SK-N-SH (cell line): ENCODE data around the gene TIMM10. TPM values are rescaled to one million over a fixed set of nuclear protein-coding genes. Genes with fewer than 3 reads are reported as not detected.

Source experiments
- CTCF ChIA-PET: fragments of 300-600, 350-600 bp; formaldehyde crosslinking; extraction: SDS; loops from one replicate; lab custom pipeline; 2021; lab: Yijun Ruan, JAX
- POLR2A ChIA-PET: fragments of 350-600 bp; sonication (Branson Sonifier 250); formaldehyde crosslinking; extraction: SDS; loops from one replicate; lab custom pipeline; 2020; ENCODE audit warnings: antibody characterized with exemption, inconsistent platforms; lab: Yijun Ruan, JAX
- DNase-seq: peaks from one replicate; pipeline ENCODE4 v3.0.0; 2012
- H2AFZ ChIP-seq: fragments of 200-600 bp; sonication (generic); 2 replicates; pipeline ENCODE4 v1.8.1; 2016; ENCODE audit warnings: antibody characterized with exemption, mild to moderate bottlenecking, low read depth
- H3F3A ChIP-seq: fragments of 200-600 bp; sonication (generic); replicated peaks from 2 replicates; pipeline ENCODE3; 2016; ENCODE audit warnings: antibody characterized with exemption, mild to moderate bottlenecking; ENCODE audit not compliant: insufficient read depth
- H3K27ac ChIP-seq, 2 experiments: fragments of 200-500 bp in 1 of 2; fragments of 200-600 bp in 1 of 2; sonication (Bioruptor generic) in 1 of 2; sonication (generic), shearing (Covaris generic) in 1 of 2; 2 replicates each; pipeline versions ENCODE4 v1.5.1 to v1.6.1; 2014 to 2016; ENCODE audit warnings: low read depth in 2 of 2, inconsistent platforms in 1 of 2, low read length in 1 of 2, mild to moderate bottlenecking in 1 of 2, mixed read lengths in 1 of 2
- H3K27me3 ChIP-seq: fragments of 200-600 bp; sonication (generic), shearing (Covaris generic); 2 replicates; pipeline ENCODE4 v1.6.1; 2016; ENCODE audit warnings: mixed run types; ENCODE audit not compliant: insufficient read depth
- H3K36me3 ChIP-seq, 2 experiments: fragments of 200-500 bp in 1 of 2; fragments of 200-600 bp in 1 of 2; sonication (Bioruptor generic) in 1 of 2; sonication (generic) in 1 of 2; replicated peaks in 1 of 2; 2 replicates each; pipeline versions ENCODE3 to v1.5.1; 2014 to 2016; ENCODE audit warnings: low read length in 1 of 2, mild to moderate bottlenecking in 1 of 2; ENCODE audit not compliant: insufficient read depth in 2 of 2, control insufficient read depth in 1 of 2
- H3K4me1 ChIP-seq, 2 experiments: fragments of 200-500 bp in 1 of 2; fragments of 200-600 bp in 1 of 2; sonication (Bioruptor generic) in 1 of 2; sonication (generic), shearing (Covaris generic) in 1 of 2; 2 replicates each; pipeline versions ENCODE4 v1.5.1 to v1.6.1; 2014 to 2016; ENCODE audit warnings: low read depth in 1 of 2, low read length in 1 of 2, mixed run types in 1 of 2; ENCODE audit not compliant: insufficient read depth in 2 of 2, control insufficient read depth in 1 of 2
- H3K4me2 ChIP-seq: fragments of 200-600 bp; sonication (generic), shearing (Covaris generic); 2 replicates; pipeline ENCODE4 v1.6.1; 2017; ENCODE audit warnings: mixed run types
- H3K4me3 ChIP-seq, 2 experiments: fragments of 200-500 bp in 1 of 2; fragments of 200-600 bp in 1 of 2; sonication (Bioruptor generic) in 1 of 2; sonication (generic), shearing (Covaris generic) in 1 of 2; 2 replicates each; pipeline versions ENCODE4 v1.5.1 to v1.8.1; 2014 to 2016; ENCODE audit warnings: low read depth in 2 of 2, inconsistent platforms in 1 of 2, low read length in 1 of 2, mild to moderate bottlenecking in 1 of 2, mixed read lengths in 1 of 2, moderate library complexity in 1 of 2
- H3K79me2 ChIP-seq: fragments of 200-600 bp; sonication (generic); 2 replicates; pipeline ENCODE4 v1.8.1; 2017; ENCODE audit warnings: mild to moderate bottlenecking; ENCODE audit not compliant: insufficient read depth
- H3K9ac ChIP-seq: fragments of 200-600 bp; sonication (generic); 2 replicates; pipeline ENCODE4 v1.6.1; 2017; ENCODE audit warnings: mixed run types
- H3K9me2 ChIP-seq: fragments of 200-600 bp; sonication (generic); 2 replicates; pipeline ENCODE4 v1.6.1; 2017; ENCODE audit warnings: mixed run types
- H3K9me3 ChIP-seq: fragments of 200-600 bp; sonication (generic); 2 replicates; pipeline ENCODE4 v1.6.1; 2017; ENCODE audit warnings: mixed run types, mild to moderate bottlenecking, moderate library complexity
- H4K20me1 ChIP-seq: fragments of 200-600 bp; sonication (generic); 2 replicates; pipeline ENCODE4 v1.6.1; 2017; ENCODE audit warnings: mild to moderate bottlenecking, mixed run types; ENCODE audit not compliant: insufficient read depth
- FOXJ3 ChIP-seq: sonication (generic); formaldehyde crosslinking; IDR thresholded peaks from 2 replicates; pipeline ENCODE4 v1.5.1; 2020; ENCODE audit warnings: mild to moderate bottlenecking, missing genetic modification reagents
- GATA2 ChIP-seq: sonication (generic); formaldehyde crosslinking; IDR thresholded peaks from 2 replicates; pipeline ENCODE4 v1.5.0; 2020; ENCODE audit warnings: mild to moderate bottlenecking, missing genetic modification reagents
- MEF2A ChIP-seq: IDR thresholded peaks from 2 replicates; pipeline ENCODE4 v1.4.0; 2012; ENCODE audit warnings: low read depth, borderline replicate concordance
- POLR2AphosphoS5 ChIP-seq: IDR thresholded peaks from 2 replicates; pipeline ENCODE4 v1.6.1; 2012; ENCODE audit warnings: low read depth, low read length
- RFX5 ChIP-seq: IDR thresholded peaks from 2 replicates; pipeline ENCODE4 v1.6.1; 2012; ENCODE audit warnings: mild to moderate bottlenecking, improper control_type of control experiment, low read length
- TAF1 ChIP-seq: IDR thresholded peaks from 2 replicates; pipeline ENCODE4 v1.6.1; 2012; ENCODE audit warnings: low read depth, mild to moderate bottlenecking, low read length, moderate library complexity, borderline replicate concordance
- TCF12 ChIP-seq: IDR thresholded peaks from 2 replicates; pipeline ENCODE4 v1.4.0; 2012
- TEAD4 ChIP-seq: IDR thresholded peaks from 2 replicates; pipeline ENCODE4 v1.4.0; 2012; ENCODE audit warnings: mild to moderate bottlenecking, borderline replicate concordance; ENCODE audit not compliant: insufficient read depth
- WGBS: methylation state at CpG from one replicate; pipeline ENCODE4 v1.1.6; 2017; ENCODE audit warnings: low lambda C conversion rate; 5-methylcytosine and 5-hydroxymethylcytosine counted together
- polyA plus RNA-seq, 3 experiments: library from polyadenylated mRNA; depleted of rRNA; stranded (reverse); fragments of >200 nt; gene quantifications; 2 replicates each; pipeline ENCODE4 v1.2.3, GENCODE V29; 2012
- TF ChIP-seq, protein P1 (sequence below): IDR thresholded peaks from 2 replicates; pipeline ENCODE4 v1.4.0; 2012; ENCODE audit warnings: low read depth, borderline replicate concordance
- TF ChIP-seq, protein P2 (sequence below): IDR thresholded peaks from 2 replicates; pipeline ENCODE4 v1.6.1; 2012; ENCODE audit warnings: mild to moderate bottlenecking, low read depth, low read length, moderate library complexity

TIMM10 gene
- polyA plus RNA-seq, 1 of the 3 experiments (the other 2 are of a cell fraction), result 179 TPM

GRCh38 chr11:57502870-57503269 lies 27.7 kb downstream of the TIMM10 start:
- Histone ChIP-seq H3K9me2 (no peaks in the 10 kb centered on the region), H3F3A (no peaks in the 10 kb centered on the region), H2AFZ (no peak overlapping the region), H3K4me1 (peaks cover 11 to 12% of the 10 kb centered on the region in 2 experiments; a peak in 2 of 4 replicates), H3K27me3 (no peaks in the 10 kb centered on the region), H3K4me3 (no peak overlapping the region), H4K20me1 (no peaks in the 10 kb centered on the region), H3K9ac (no peak overlapping the region), H3K27ac (no peak overlapping the region), H3K9me3 (no peaks in the 10 kb centered on the region), H3K36me3 (no peaks in the 10 kb centered on the region), H3K79me2 (no peaks in the 10 kb centered on the region)
- no peak for DNase-seq
- ChIA-PET CTCF (interaction anchor here (1.3 to 27.2 kb wide), 4 partner anchors 10 to 45 kb away, joined by 3 to 517 read pairs (median 40); partner anchors contain the start of gene TIMM10), POLR2A (no interaction called here)
- TF ChIP-seq MEF2A (no peak), TCF12 (no peak)
- TF ChIP-seq, protein P1, sequence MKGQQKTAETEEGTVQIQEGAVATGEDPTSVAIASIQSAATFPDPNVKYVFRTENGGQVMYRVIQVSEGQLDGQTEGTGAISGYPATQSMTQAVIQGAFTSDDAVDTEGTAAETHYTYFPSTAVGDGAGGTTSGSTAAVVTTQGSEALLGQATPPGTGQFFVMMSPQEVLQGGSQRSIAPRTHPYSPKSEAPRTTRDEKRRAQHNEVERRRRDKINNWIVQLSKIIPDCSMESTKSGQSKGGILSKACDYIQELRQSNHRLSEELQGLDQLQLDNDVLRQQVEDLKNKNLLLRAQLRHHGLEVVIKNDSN, result no peak
- TF ChIP-seq, all 33 proteins: peak for 0
- no peak overlapping the region for H3K4me2 ChIP-seq

DNA sequence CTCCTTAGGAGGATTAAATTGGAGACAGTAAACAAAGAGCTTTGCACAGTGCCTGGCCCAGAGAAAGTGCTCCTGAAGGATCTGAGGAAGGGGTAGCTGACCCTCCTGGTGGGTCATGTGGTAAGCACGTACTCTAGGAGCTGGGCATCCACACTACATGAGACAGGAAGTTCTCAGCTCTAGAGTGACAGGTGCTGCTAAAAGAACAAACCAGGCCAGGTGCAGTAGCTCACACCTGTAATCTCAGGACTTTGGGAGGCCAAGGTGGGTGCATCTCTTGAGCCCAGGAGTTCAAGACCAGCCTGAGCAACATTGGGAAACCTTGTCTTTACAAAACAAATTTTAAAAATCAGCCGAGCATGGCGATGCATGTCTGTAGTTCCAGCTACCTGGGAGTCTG lies 28.2 kb downstream of the TIMM10 start:
- Histone ChIP-seq H3K79me2 (no peaks in the 10 kb centered on the region), H3K4me2 (no peak overlapping the region), H3F3A (no peaks in the 10 kb centered on the region), H3K27ac (no peak overlapping the region)
- no peak for TF ChIP-seq POLR2AphosphoS5
- no peak for TF ChIP-seq TEAD4
- TF ChIP-seq RFX5, result no peak
- TF ChIP-seq TAF1, result no peak
- TF ChIP-seq, protein P2, sequence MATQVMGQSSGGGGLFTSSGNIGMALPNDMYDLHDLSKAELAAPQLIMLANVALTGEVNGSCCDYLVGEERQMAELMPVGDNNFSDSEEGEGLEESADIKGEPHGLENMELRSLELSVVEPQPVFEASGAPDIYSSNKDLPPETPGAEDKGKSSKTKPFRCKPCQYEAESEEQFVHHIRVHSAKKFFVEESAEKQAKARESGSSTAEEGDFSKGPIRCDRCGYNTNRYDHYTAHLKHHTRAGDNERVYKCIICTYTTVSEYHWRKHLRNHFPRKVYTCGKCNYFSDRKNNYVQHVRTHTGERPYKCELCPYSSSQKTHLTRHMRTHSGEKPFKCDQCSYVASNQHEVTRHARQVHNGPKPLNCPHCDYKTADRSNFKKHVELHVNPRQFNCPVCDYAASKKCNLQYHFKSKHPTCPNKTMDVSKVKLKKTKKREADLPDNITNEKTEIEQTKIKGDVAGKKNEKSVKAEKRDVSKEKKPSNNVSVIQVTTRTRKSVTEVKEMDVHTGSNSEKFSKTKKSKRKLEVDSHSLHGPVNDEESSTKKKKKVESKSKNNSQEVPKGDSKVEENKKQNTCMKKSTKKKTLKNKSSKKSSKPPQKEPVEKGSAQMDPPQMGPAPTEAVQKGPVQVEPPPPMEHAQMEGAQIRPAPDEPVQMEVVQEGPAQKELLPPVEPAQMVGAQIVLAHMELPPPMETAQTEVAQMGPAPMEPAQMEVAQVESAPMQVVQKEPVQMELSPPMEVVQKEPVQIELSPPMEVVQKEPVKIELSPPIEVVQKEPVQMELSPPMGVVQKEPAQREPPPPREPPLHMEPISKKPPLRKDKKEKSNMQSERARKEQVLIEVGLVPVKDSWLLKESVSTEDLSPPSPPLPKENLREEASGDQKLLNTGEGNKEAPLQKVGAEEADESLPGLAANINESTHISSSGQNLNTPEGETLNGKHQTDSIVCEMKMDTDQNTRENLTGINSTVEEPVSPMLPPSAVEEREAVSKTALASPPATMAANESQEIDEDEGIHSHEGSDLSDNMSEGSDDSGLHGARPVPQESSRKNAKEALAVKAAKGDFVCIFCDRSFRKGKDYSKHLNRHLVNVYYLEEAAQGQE, result no peak
- TF ChIP-seq GATA2 (CRISPR knock-in tag), result no peak
- TF ChIP-seq FOXJ3 (CRISPR knock-in tag), result no peak
- TF ChIP-seq, all 33 proteins: peak for 0
- ChIA-PET POLR2A (interaction anchor here (0.5 kb wide), 1 partner anchor 44 kb away, joined by 3 read pairs; no protein-coding TSS in a partner anchor), CTCF (interaction anchor here (0.8 to 27.2 kb wide), 8 partner anchors 10 to 142 kb away, joined by 3 to 517 read pairs (median 6); partner anchors contain the start of genes SLC43A1 and TIMM10)
- H3K36me3 ChIP-seq, result no peaks in the 10 kb centered on the region
- 87% methylated on average over 3 of the region's 3 CpGs for WGBS
- peaks cover 11 to 12% of the 10 kb centered on the region in 2 experiments; a peak in 2 of 4 replicates for H3K4me1 ChIP-seq
- H3K9me3 ChIP-seq, result no peaks in the 10 kb centered on the region
- no peaks in the 10 kb centered on the region for H3K27me3 ChIP-seq
- no peaks in the 10 kb centered on the region for H4K20me1 ChIP-seq
- H3K9ac ChIP-seq, result no peak overlapping the region
- no peak for DNase-seq
- H2AFZ ChIP-seq, result no peak overlapping the region
- no peaks in the 10 kb centered on the region for H3K9me2 ChIP-seq
- no peak overlapping the region for H3K4me3 ChIP-seq
